ENCODE data around the gene GLB1L2.

GRCh38 chr11:134417871-134418840, 86.4 kb downstream of the GLB1L2 start:
- TF ChIP-seq, protein P1, sequence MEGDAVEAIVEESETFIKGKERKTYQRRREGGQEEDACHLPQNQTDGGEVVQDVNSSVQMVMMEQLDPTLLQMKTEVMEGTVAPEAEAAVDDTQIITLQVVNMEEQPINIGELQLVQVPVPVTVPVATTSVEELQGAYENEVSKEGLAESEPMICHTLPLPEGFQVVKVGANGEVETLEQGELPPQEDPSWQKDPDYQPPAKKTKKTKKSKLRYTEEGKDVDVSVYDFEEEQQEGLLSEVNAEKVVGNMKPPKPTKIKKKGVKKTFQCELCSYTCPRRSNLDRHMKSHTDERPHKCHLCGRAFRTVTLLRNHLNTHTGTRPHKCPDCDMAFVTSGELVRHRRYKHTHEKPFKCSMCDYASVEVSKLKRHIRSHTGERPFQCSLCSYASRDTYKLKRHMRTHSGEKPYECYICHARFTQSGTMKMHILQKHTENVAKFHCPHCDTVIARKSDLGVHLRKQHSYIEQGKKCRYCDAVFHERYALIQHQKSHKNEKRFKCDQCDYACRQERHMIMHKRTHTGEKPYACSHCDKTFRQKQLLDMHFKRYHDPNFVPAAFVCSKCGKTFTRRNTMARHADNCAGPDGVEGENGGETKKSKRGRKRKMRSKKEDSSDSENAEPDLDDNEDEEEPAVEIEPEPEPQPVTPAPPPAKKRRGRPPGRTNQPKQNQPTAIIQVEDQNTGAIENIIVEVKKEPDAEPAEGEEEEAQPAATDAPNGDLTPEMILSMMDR (IDR thresholded peaks at IDR 0.05; ENCODE audit: insufficient read depth, low read length): no peak
- peak; percentile 89 for TF ChIP-seq REST (IDR thresholded peaks at IDR 0.05; ENCODE audit: insufficient replicate concordance, low read depth)
- TF ChIP-seq POLR2AphosphoS5 (IDR thresholded peaks at IDR 0.05; ENCODE audit: low read depth): no peak
